ENCODE data around the gene P2RY8.
"Not testable (repeated sequence)": the region's sequence is repeated elsewhere in the genome, so short reads cannot be mapped to it uniquely, and the experiment has no call there.

P2RY8 gene

DNA sequence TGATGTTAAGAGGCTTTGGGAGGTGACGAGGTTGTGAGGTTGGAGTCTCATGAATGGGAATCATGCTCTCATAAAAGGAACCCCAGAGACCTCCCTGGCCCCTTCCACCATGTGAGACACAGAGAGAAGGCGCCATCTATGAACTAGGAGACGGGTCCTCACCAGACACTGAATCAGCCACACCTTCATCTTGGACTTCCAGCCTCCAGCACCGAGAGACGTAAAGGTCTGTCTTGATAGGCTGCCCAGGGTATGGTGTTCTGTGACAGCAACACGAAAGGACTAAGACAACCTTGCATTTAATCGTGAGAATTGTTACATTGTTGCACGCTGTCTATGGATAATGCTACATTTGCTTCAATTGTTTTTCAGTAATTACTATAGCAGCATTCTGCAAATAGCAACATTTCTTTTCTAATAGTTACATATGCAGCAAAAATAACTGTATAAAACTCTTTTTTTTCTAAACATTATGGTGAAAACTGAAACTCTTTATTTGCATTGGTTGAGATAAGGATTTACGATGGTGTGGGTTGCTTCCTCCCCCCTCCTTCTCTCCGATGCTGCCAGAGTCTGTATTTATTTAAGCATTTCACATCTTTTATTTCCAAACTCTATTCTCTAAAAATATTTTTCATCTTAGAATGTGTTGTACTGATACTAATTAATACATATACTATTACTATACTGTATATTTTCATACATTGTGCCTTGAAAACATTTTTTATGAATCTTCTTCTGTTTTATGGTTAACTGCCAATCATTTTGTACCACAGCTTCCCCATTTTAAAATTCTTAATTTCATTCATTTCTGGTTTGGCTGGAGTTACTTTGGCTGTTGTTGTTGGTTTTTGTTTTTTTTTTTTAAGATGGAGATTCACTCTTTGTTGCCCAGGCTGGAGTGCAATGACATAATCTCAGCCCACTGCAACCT, 28.0 kb upstream of the P2RY8 start:
- no peaks in the 10 kb centered on the region for H3K36me3 ChIP-seq (ENCODE audit: control insufficient read depth in 1 of 2, insufficient read depth in 2 of 2, low read length in 2 of 2)
- no peaks in the 10 kb centered on the region for H3K27me3 ChIP-seq (ENCODE audit: control insufficient read depth in 1 of 2, insufficient read depth in 2 of 2, low read length in 2 of 2)
- no peak overlapping the region for H3K9ac ChIP-seq (ENCODE audit: low read depth in 1 of 2, low read length in 2 of 2)
- no peaks in the 10 kb centered on the region for H3K9me3 ChIP-seq (ENCODE audit: control insufficient read depth in 1 of 2, low read length in 2 of 2)
- H3K4me3 ChIP-seq (ENCODE audit: low read depth in 1 of 2, low read length in 2 of 2) = no peak overlapping the region
- no peak overlapping the region for H3K27ac ChIP-seq (ENCODE audit: low read depth, low read length)
- no peaks in the 10 kb centered on the region for H3K4me1 ChIP-seq (ENCODE audit: control insufficient read depth in 1 of 2, insufficient read depth in 2 of 2, low read length in 2 of 2)

DNA sequence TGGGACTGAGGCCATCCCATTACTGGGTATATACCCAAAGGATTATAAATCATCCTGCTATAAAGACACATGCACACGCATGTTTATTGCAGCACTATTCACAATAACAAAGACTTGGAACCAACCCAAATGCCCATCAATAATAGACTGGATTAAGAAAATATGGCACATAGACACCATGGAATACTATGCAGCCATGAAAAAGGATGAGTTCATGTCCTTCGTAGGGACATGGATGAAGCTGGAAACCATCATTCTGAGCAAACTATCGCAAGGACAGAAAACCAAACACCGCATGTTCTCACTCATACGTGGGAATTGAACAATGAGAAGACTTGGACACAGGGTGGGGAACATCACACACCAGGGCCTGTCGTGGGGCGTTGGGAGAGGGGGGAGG, 27.1 kb upstream of the P2RY8 start:
- H3K4me3 ChIP-seq (ENCODE audit: low read depth in 1 of 2, low read length in 2 of 2); H3K9me3 ChIP-seq (ENCODE audit: control insufficient read depth in 1 of 2, low read length in 2 of 2); H3K27ac ChIP-seq (ENCODE audit: low read depth, low read length); H3K9ac ChIP-seq (ENCODE audit: low read depth in 1 of 2, low read length in 2 of 2); H3K27me3 ChIP-seq (ENCODE audit: control insufficient read depth in 1 of 2, insufficient read depth in 2 of 2, low read length in 2 of 2); H3K4me1 ChIP-seq (ENCODE audit: control insufficient read depth in 1 of 2, insufficient read depth in 2 of 2, low read length in 2 of 2); H3K36me3 ChIP-seq (ENCODE audit: control insufficient read depth in 1 of 2, insufficient read depth in 2 of 2, low read length in 2 of 2): not testable (repeated sequence)

GRCh38 chrX:1561164-1561563, 24.2 kb upstream of the P2RY8 start:
- Histone ChIP-seq H3K36me3 (ENCODE audit: control insufficient read depth in 1 of 2, insufficient read depth in 2 of 2, low read length in 2 of 2) (no peaks in the 10 kb centered on the region), H3K4me1 (ENCODE audit: control insufficient read depth in 1 of 2, insufficient read depth in 2 of 2, low read length in 2 of 2) (no peaks in the 10 kb centered on the region), H3K9me3 (ENCODE audit: control insufficient read depth in 1 of 2, low read length in 2 of 2) (no peaks in the 10 kb centered on the region), H3K9ac (ENCODE audit: low read depth in 1 of 2, low read length in 2 of 2) (no peak overlapping the region), H3K27me3 (ENCODE audit: control insufficient read depth in 1 of 2, insufficient read depth in 2 of 2, low read length in 2 of 2) (no peaks in the 10 kb centered on the region), H3K27ac (ENCODE audit: low read depth, low read length) (no peak overlapping the region), H3K4me3 (ENCODE audit: low read depth in 1 of 2, low read length in 2 of 2) (no peak overlapping the region)

DNA sequence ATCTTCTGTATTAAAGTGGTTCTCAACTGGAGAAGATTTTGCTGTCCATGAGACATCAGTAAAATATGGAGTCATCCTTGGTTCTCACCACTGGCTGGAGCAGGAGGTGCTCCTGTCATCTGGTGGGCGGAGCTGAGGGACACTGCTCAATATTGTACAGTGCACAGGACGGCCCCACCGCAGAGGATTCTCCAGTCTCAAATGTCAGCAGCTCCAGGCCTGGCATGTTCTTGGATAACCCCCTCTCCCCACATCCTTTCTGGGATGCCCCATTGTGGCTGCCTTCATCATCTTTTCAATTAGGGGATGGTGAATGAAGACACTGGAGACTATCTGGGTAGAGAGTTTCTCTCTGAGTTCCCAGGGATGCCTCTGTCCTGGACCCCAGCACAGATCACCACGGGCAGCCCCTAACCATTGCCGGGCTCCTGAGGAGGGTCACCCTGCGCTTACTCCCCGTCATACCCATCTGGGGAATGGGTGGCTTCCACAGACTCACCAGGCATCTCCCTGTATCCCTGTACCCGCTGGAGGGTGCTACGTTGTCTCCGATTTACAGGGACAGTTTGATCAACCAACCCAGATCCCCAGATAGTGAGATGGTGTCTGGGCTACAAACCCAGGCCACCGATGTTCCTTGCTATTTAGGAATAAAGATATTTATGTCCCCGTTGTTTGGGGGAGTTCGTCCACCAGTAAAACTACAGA, 21.9 kb upstream of the P2RY8 start:
- H3K9me3 ChIP-seq (ENCODE audit: control insufficient read depth in 1 of 2, low read length in 2 of 2) = no peaks in the 10 kb centered on the region
- no peaks in the 10 kb centered on the region for H3K36me3 ChIP-seq (ENCODE audit: control insufficient read depth in 1 of 2, insufficient read depth in 2 of 2, low read length in 2 of 2)
- H3K27ac ChIP-seq (ENCODE audit: low read depth, low read length) = no peak overlapping the region
- H3K27me3 ChIP-seq (ENCODE audit: control insufficient read depth in 1 of 2, insufficient read depth in 2 of 2, low read length in 2 of 2) = no peaks in the 10 kb centered on the region
- no peak overlapping the region for H3K4me3 ChIP-seq (ENCODE audit: low read depth in 1 of 2, low read length in 2 of 2)
- no peak overlapping the region for H3K9ac ChIP-seq (ENCODE audit: low read depth in 1 of 2, low read length in 2 of 2)
- no peaks in the 10 kb centered on the region for H3K4me1 ChIP-seq (ENCODE audit: control insufficient read depth in 1 of 2, insufficient read depth in 2 of 2, low read length in 2 of 2)

GRCh38 chrX:1557442-1557841, 20.5 kb upstream of the P2RY8 start:
- not testable (repeated sequence) for H3K27ac ChIP-seq (ENCODE audit: low read depth, low read length); H3K9me3 ChIP-seq (ENCODE audit: control insufficient read depth in 1 of 2, low read length in 2 of 2); H3K4me3 ChIP-seq (ENCODE audit: low read depth in 1 of 2, low read length in 2 of 2); H3K4me1 ChIP-seq (ENCODE audit: control insufficient read depth in 1 of 2, insufficient read depth in 2 of 2, low read length in 2 of 2); H3K9ac ChIP-seq (ENCODE audit: low read depth in 1 of 2, low read length in 2 of 2); H3K27me3 ChIP-seq (ENCODE audit: control insufficient read depth in 1 of 2, insufficient read depth in 2 of 2, low read length in 2 of 2); H3K36me3 ChIP-seq (ENCODE audit: control insufficient read depth in 1 of 2, insufficient read depth in 2 of 2, low read length in 2 of 2)

DNA sequence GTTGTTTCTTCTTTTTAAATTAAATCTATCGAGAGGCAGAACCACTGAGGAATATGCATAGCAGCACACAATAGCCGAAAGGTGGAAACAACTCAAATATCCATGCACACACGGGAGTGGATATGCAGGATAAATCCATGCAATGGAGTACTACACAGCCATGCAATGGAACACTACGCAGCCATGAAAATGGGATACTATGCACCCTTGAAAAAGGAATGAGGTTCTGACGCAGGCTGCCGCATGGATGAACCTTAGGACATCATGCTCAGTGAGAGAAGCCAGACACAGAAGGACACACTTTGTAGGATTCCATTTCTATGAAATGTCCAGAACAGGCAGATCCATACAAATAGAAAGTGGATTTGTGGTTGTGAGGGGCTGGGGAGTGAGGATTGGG, 18.4 kb upstream of the P2RY8 start:
- Histone ChIP-seq H3K27ac (ENCODE audit: low read depth, low read length) (no peak overlapping the region), H3K36me3 (ENCODE audit: control insufficient read depth in 1 of 2, insufficient read depth in 2 of 2, low read length in 2 of 2) (no peaks in the 10 kb centered on the region), H3K9ac (ENCODE audit: low read depth in 1 of 2, low read length in 2 of 2) (no peak overlapping the region), H3K27me3 (ENCODE audit: control insufficient read depth in 1 of 2, insufficient read depth in 2 of 2, low read length in 2 of 2) (no peaks in the 10 kb centered on the region), H3K4me1 (ENCODE audit: control insufficient read depth in 1 of 2, insufficient read depth in 2 of 2, low read length in 2 of 2) (no peaks in the 10 kb centered on the region), H3K9me3 (ENCODE audit: control insufficient read depth in 1 of 2, low read length in 2 of 2) (no peaks in the 10 kb centered on the region), H3K4me3 (ENCODE audit: low read depth in 1 of 2, low read length in 2 of 2) (no peak overlapping the region)

GRCh38 chrX:1554469-1555210, 17.7 kb upstream of the P2RY8 start:
- Histone ChIP-seq H3K27me3 (ENCODE audit: control insufficient read depth in 1 of 2, insufficient read depth in 2 of 2, low read length in 2 of 2) (no peaks in the 10 kb centered on the region), H3K4me3 (ENCODE audit: low read depth in 1 of 2, low read length in 2 of 2) (no peak overlapping the region), H3K27ac (ENCODE audit: low read depth, low read length) (no peak overlapping the region), H3K9me3 (ENCODE audit: control insufficient read depth in 1 of 2, low read length in 2 of 2) (no peaks in the 10 kb centered on the region), H3K4me1 (ENCODE audit: control insufficient read depth in 1 of 2, insufficient read depth in 2 of 2, low read length in 2 of 2) (no peaks in the 10 kb centered on the region), H3K9ac (ENCODE audit: low read depth in 1 of 2, low read length in 2 of 2) (no peak overlapping the region), H3K36me3 (ENCODE audit: control insufficient read depth in 1 of 2, insufficient read depth in 2 of 2, low read length in 2 of 2) (no peaks in the 10 kb centered on the region)

GRCh38 chrX:1551959-1552546, 15.1 kb upstream of the P2RY8 start:
- H3K9me3 ChIP-seq (ENCODE audit: control insufficient read depth in 1 of 2, low read length in 2 of 2) = no peaks in the 10 kb centered on the region
- H3K27me3 ChIP-seq (ENCODE audit: control insufficient read depth in 1 of 2, insufficient read depth in 2 of 2, low read length in 2 of 2) = no peaks in the 10 kb centered on the region
- no peaks in the 10 kb centered on the region for H3K36me3 ChIP-seq (ENCODE audit: control insufficient read depth in 1 of 2, insufficient read depth in 2 of 2, low read length in 2 of 2)
- no peak overlapping the region for H3K4me3 ChIP-seq (ENCODE audit: low read depth in 1 of 2, low read length in 2 of 2)
- H3K4me1 ChIP-seq (ENCODE audit: control insufficient read depth in 1 of 2, insufficient read depth in 2 of 2, low read length in 2 of 2) = no peaks in the 10 kb centered on the region
- H3K27ac ChIP-seq (ENCODE audit: low read depth, low read length) = no peak overlapping the region
- H3K9ac ChIP-seq (ENCODE audit: low read depth in 1 of 2, low read length in 2 of 2) = no peak overlapping the region

DNA sequence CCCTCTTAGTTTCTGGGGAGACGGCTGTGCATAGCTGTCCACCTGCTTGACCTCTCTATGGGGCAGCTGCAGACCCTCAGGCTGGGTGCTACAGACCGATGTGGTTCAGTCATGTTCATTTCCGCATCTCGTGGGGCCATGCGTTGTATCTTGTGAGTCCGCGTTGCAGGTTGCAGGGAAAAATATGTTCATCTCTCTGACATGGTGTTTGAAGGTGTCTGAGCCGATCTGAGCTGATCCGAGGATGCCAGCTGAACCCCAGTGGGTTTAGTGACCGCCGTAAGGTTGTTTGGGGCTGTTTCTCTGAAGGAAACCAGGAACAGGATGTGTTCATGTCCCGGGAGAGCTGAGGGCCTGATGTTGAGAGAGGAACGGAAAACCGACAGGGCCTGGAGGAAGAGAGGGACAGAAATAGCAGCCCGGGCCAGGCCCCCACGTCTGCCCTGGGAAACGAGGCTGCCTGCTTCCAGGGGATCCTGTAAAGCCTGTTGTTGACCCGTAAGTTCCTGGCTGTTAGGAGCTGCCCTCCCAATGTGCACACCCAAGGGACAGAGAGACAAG, 9.8 kb upstream of the P2RY8 start:
- no peaks in the 10 kb centered on the region for H3K36me3 ChIP-seq (ENCODE audit: control insufficient read depth in 1 of 2, insufficient read depth in 2 of 2, low read length in 2 of 2)
- H3K27me3 ChIP-seq (ENCODE audit: control insufficient read depth in 1 of 2, insufficient read depth in 2 of 2, low read length in 2 of 2) = no peaks in the 10 kb centered on the region

More for the DNA sequence above, 9.8 kb upstream of the P2RY8 start:
- Histone ChIP-seq H3K27ac (ENCODE audit: low read depth, low read length) (no peak overlapping the region), H3K9me3 (ENCODE audit: control insufficient read depth in 1 of 2, low read length in 2 of 2) (no peaks in the 10 kb centered on the region), H3K4me3 (ENCODE audit: low read depth in 1 of 2, low read length in 2 of 2) (no peak overlapping the region), H3K4me1 (ENCODE audit: control insufficient read depth in 1 of 2, insufficient read depth in 2 of 2, low read length in 2 of 2) (no peaks in the 10 kb centered on the region), H3K9ac (ENCODE audit: low read depth in 1 of 2, low read length in 2 of 2) (no peak overlapping the region)
